H1 (cell line): ENCODE measurements around the gene KIF15. TPM values are rescaled to one million over a fixed set of nuclear protein-coding genes. Genes with fewer than 3 reads are reported as not detected.

Source experiments
- CTCF ChIA-PET: fragments of 300-600 bp; sonication (Branson Sonifier 250); formaldehyde crosslinking; loops from one replicate; lab custom pipeline; 2021; ENCODE audit not compliant: partially characterized antibody; lab: Charles Lee
- POLR2A ChIA-PET: fragments of 300-600 bp; sonication (Branson Sonifier 250); formaldehyde crosslinking; loops from one replicate; lab custom pipeline; 2021; ENCODE audit warnings: inconsistent platforms; ENCODE audit not compliant: partially characterized antibody; lab: Charles Lee
- DNase-seq, 2 experiments: peaks; one replicate each; pipeline versions ENCODE4 v3.0.0 to v3.0.0-alpha.2; 2010 to 2022; ENCODE audit warnings: low spot score in 2 of 2, low read depth in 1 of 2, mixed read lengths in 1 of 2
- FAIRE-seq: peaks from 2 replicates; lab custom pipeline; 2011; peaks lifted over from hg19 to GRCh38; lab: Jason Lieb, UNC
- H2AFZ ChIP-seq: 2 replicates; pipeline ENCODE4 v1.8.1; 2012; ENCODE audit warnings: low read length, inconsistent platforms
- H2AK5ac ChIP-seq: 2 replicates; pipeline ENCODE4 v1.6.1; 2013; ENCODE audit warnings: low read depth, low read length
- H2BK120ac ChIP-seq: replicated peaks from 2 replicates; pipeline ENCODE3; 2013; ENCODE audit warnings: low read depth, low read length, inconsistent platforms
- H2BK12ac ChIP-seq: 2 replicates; pipeline ENCODE4 v1.6.1; 2013; ENCODE audit warnings: low read depth, low read length
- H2BK15ac ChIP-seq: 2 replicates; pipeline ENCODE4 v1.6.1; 2013; ENCODE audit warnings: low read length
- H2BK20ac ChIP-seq: 2 replicates; pipeline ENCODE4 v1.6.1; 2013; ENCODE audit warnings: low read length
- H2BK5ac ChIP-seq: 2 replicates; pipeline ENCODE4 v1.6.1; 2013; ENCODE audit warnings: low read depth, low read length
- H3K14ac ChIP-seq: 2 replicates; pipeline ENCODE4 v1.6.1; 2013; ENCODE audit warnings: inconsistent platforms; ENCODE audit not compliant: insufficient read length
- H3K18ac ChIP-seq: 2 replicates; pipeline ENCODE4 v1.6.1; 2013; ENCODE audit warnings: low read length; ENCODE audit errors: extremely low read depth
- H3K23ac ChIP-seq: 2 replicates; pipeline ENCODE4 v1.6.1; 2013; ENCODE audit warnings: inconsistent platforms; ENCODE audit not compliant: insufficient read length
- H3K23me2 ChIP-seq: 2 replicates; pipeline ENCODE4 v1.6.1; 2013; ENCODE audit warnings: low read depth, low read length
- H3K27ac ChIP-seq: 2 replicates; pipeline ENCODE4 v1.6.1; 2011; ENCODE audit warnings: low read depth, low read length, inconsistent platforms
- H3K27me3 ChIP-seq, 4 experiments: replicated peaks in 1 of 4; 1 replicate in 1 of 4; 2 replicates in 3 of 4; pipeline versions ENCODE4 v1.6.1 to v1.8.1; 2011 to 2013; ENCODE audit warnings: low read length in 3 of 4, mild to moderate bottlenecking in 3 of 4, inconsistent platforms in 2 of 4, mixed read lengths in 2 of 4, moderate library complexity in 1 of 4; ENCODE audit not compliant: control insufficient read depth in 3 of 4, insufficient read depth in 3 of 4; ENCODE audit errors: extremely low read depth in 1 of 4
- H3K36me3 ChIP-seq, 4 experiments: 2 replicates each; pipeline versions ENCODE4 v1.6.1 to v1.8.1; 2011 to 2013; ENCODE audit warnings: mild to moderate bottlenecking in 4 of 4, low read length in 3 of 4, moderate library complexity in 2 of 4, control low read depth in 1 of 4, inconsistent platforms in 1 of 4; ENCODE audit not compliant: insufficient read depth in 4 of 4, control insufficient read depth in 2 of 4
- H3K4ac ChIP-seq: replicated peaks from 2 replicates; pipeline ENCODE3; 2013; ENCODE audit warnings: low read length, low read depth, mixed read lengths, inconsistent platforms; ENCODE audit not compliant: insufficient read length
- H3K4me1 ChIP-seq, 4 experiments: replicated peaks in 1 of 4; 1 replicate in 1 of 4; 2 replicates in 3 of 4; pipeline versions ENCODE4 v1.6.1 to v1.8.1; 2011 to 2013; ENCODE audit warnings: low read length in 3 of 4, inconsistent platforms in 2 of 4, mixed read lengths in 1 of 4; ENCODE audit not compliant: insufficient read depth in 4 of 4, control insufficient read depth in 3 of 4
- H3K4me2 ChIP-seq, 2 experiments: 2 replicates each; pipeline versions ENCODE4 v1.6.1 to v1.8.1; 2011 to 2013; ENCODE audit warnings: low read depth in 2 of 2, low read length in 2 of 2, control low read depth in 1 of 2, inconsistent platforms in 1 of 2, mild to moderate bottlenecking in 1 of 2; ENCODE audit not compliant: insufficient read depth in 1 of 2
- H3K4me3 ChIP-seq, 4 experiments: fragments of 200-600, 300-600 bp in 1 of 4; sonication (generic), shearing (Covaris generic), sonication (Bioruptor Twin) in 1 of 4; 2 replicates each; pipeline versions ENCODE4 v1.5.1 to v1.8.1; 2011 to 2016; ENCODE audit warnings: low read length in 4 of 4, low read depth in 3 of 4, control low read depth in 2 of 4, inconsistent platforms in 2 of 4, mild to moderate bottlenecking in 2 of 4, mixed read lengths in 1 of 4, moderate library complexity in 1 of 4; ENCODE audit not compliant: insufficient read depth in 2 of 4; ENCODE audit errors: extremely low read depth in 1 of 4
- H3K56ac ChIP-seq: replicated peaks from 2 replicates; pipeline ENCODE3; 2013; ENCODE audit warnings: low read depth, mild to moderate bottlenecking, mixed read lengths, low read length, inconsistent platforms; ENCODE audit not compliant: insufficient read length
- H3K79me1 ChIP-seq: 2 replicates; pipeline ENCODE4 v1.6.1; 2013; ENCODE audit warnings: low read depth, low read length, control low read depth
- H3K79me2 ChIP-seq, 2 experiments: 2 replicates each; pipeline versions ENCODE4 v1.6.1 to v1.8.1; 2012 to 2013; ENCODE audit warnings: low read length in 2 of 2, mild to moderate bottlenecking in 2 of 2, inconsistent platforms in 1 of 2; ENCODE audit not compliant: insufficient read depth in 2 of 2, control insufficient read depth in 1 of 2
- H3K9ac ChIP-seq, 4 experiments: replicated peaks in 1 of 4; 1 replicate in 1 of 4; 2 replicates in 3 of 4; pipeline versions ENCODE4 v1.6.1 to v1.8.1; 2011 to 2013; ENCODE audit warnings: low read depth in 3 of 4, low read length in 3 of 4, control low read depth in 2 of 4, mild to moderate bottlenecking in 2 of 4, moderate library complexity in 2 of 4, inconsistent platforms in 1 of 4; ENCODE audit errors: extremely low read depth in 1 of 4
- H3K9me3 ChIP-seq, 2 experiments: 2 replicates each; pipeline versions ENCODE4 v1.6.1 to v1.8.1; 2012 to 2013; ENCODE audit warnings: mild to moderate bottlenecking in 2 of 2, moderate library complexity in 2 of 2, control low read depth in 1 of 2, inconsistent platforms in 1 of 2, low read depth in 1 of 2, low read length in 1 of 2, mixed read lengths in 1 of 2; ENCODE audit not compliant: insufficient read depth in 2 of 2
- H4K20me1 ChIP-seq, 2 experiments: replicated peaks in 1 of 2; 2 replicates each; pipeline versions ENCODE3 to v1.8.1; 2011 to 2013; ENCODE audit warnings: inconsistent platforms in 2 of 2, low read length in 2 of 2, mild to moderate bottlenecking in 1 of 2; ENCODE audit not compliant: insufficient read depth in 2 of 2, control insufficient read depth in 1 of 2
- H4K5ac ChIP-seq: 2 replicates; pipeline ENCODE4 v1.6.1; 2013; ENCODE audit warnings: low read length, low read depth, mixed read lengths, inconsistent platforms; ENCODE audit not compliant: insufficient read length
- H4K8ac ChIP-seq: 2 replicates; pipeline ENCODE4 v1.8.0; 2013; ENCODE audit warnings: mild to moderate bottlenecking, moderate library complexity, low read length, inconsistent platforms; ENCODE audit not compliant: insufficient read depth; ENCODE audit errors: extremely low read depth
- H4K91ac ChIP-seq: replicated peaks from 2 replicates; pipeline ENCODE3; 2013; ENCODE audit warnings: low read length, mixed read lengths, inconsistent platforms; ENCODE audit not compliant: insufficient read length
- BRCA1 ChIP-seq: IDR thresholded peaks from 2 replicates; pipeline ENCODE4 v1.6.1; 2012; ENCODE audit warnings: low read depth, low read length, improper control_type of control experiment
- CBX5 ChIP-seq: fragments of 300-800, 300-1000 bp; sonication (generic); IDR thresholded peaks from 2 replicates; pipeline ENCODE4 v1.7.1; 2016; ENCODE audit warnings: antibody characterized with exemption, low read length, low read depth
- CEBPB ChIP-seq: IDR thresholded peaks from 2 replicates; pipeline ENCODE4 v1.6.1; 2012; ENCODE audit warnings: low read depth, low read length
- CTBP2 ChIP-seq: IDR thresholded peaks from 2 replicates; pipeline ENCODE4 v1.7.0; 2011; ENCODE audit warnings: borderline replicate concordance, mild to moderate bottlenecking, moderate library complexity, mixed read lengths, low read length; ENCODE audit not compliant: insufficient read depth, insufficient read length
- EGR1 ChIP-seq: IDR thresholded peaks from 2 replicates; pipeline ENCODE4 v1.6.1; 2011; ENCODE audit warnings: low read depth, low read length, borderline replicate concordance
- EP300 ChIP-seq, 2 experiments: IDR thresholded peaks; 1 replicate in 1 of 2; 2 replicates in 1 of 2; pipeline ENCODE4 v1.6.1; 2011 to 2012; ENCODE audit warnings: low read depth in 2 of 2, low read length in 2 of 2, mild to moderate bottlenecking in 2 of 2, borderline replicate concordance in 1 of 2, inconsistent platforms in 1 of 2, moderate library complexity in 1 of 2
- JUN ChIP-seq: IDR thresholded peaks from 2 replicates; pipeline ENCODE4 v1.6.1; 2011; ENCODE audit warnings: low read depth, mild to moderate bottlenecking, improper control_type of control experiment, low read length
- SIN3A ChIP-seq, 2 experiments: IDR thresholded peaks in 1 of 2; conservative IDR thresholded peaks in 1 of 2; 2 replicates each; pipeline ENCODE4 v1.6.1; 2011 to 2012; ENCODE audit warnings: low read length in 2 of 2, improper control_type of control experiment in 1 of 2, low read depth in 1 of 2, mild to moderate bottlenecking in 1 of 2
- SP1 ChIP-seq: IDR thresholded peaks from 2 replicates; pipeline ENCODE4 v1.6.1; 2011; ENCODE audit warnings: low read depth, low read length
- WGBS, 2 experiments: shearing (Covaris generic) in 1 of 2; methylation state at CpG; one replicate each; pipeline versions ENCODE4 v1.1.6 to v1.1.7; 2013 to 2015; ENCODE audit warnings: low lambda C conversion rate in 2 of 2, mixed read lengths in 2 of 2, inconsistent platforms in 1 of 2, low coverage in 1 of 2, missing lambda C conversion rate in 1 of 2; ENCODE audit not compliant: insufficient replicate concordance in 2 of 2, insufficient coverage in 1 of 2, insufficient read length in 1 of 2; ENCODE audit errors: extremely low coverage in 1 of 2, missing lambda C conversion rate in 1 of 2; 5-methylcytosine and 5-hydroxymethylcytosine counted together
- polyA plus RNA-seq, 7 experiments: library from polyadenylated mRNA; depleted of rRNA in 3 of 7; stranded (reverse) in 5 of 7; unstranded in 2 of 7; fragments of >200 nt in 5 of 7; fragments of 200-250 nt in 2 of 7; gene quantifications; 1 replicate in 5 of 7; 2 replicates in 1 of 7; 4 replicates in 1 of 7; pipeline versions ENCODE4 v1.2.1 to v1.2.3, GENCODE V29; 2011 to 2013; ENCODE audit warnings: missing spikeins in 2 of 7, mixed read lengths in 2 of 7
- total RNA-seq: library from RNA; stranded (reverse); fragmentation: NEBNext Ultra II Directional; extraction: Animal tissue kit (Norgen Biotek cat#: 25700); gene quantifications from 2 replicates; pipeline ENCODE4 v1.2.1, GENCODE V29; 2021

KIF15 gene
- total and polyA plus RNA-seq, 2 of the 8 experiments (the other 6 are each of a cell fraction or from before 2014, with no cell fraction given), result 4.2 to 25.5 TPM

- no peaks in the 10 kb centered on the region for H3K27me3 ChIP-seq
- H4K5ac ChIP-seq, result no peak within 1 kb of the TSS
- no peaks in the 10 kb centered on the region for H3K79me2 ChIP-seq
- H2AFZ ChIP-seq, result peak within 1 kb of the TSS; percentile 99
- no peak within 1 kb of the TSS for H3K14ac ChIP-seq
- FAIRE-seq (peak; percentile 39), DNase-seq (peak; percentile 86 to 90)
- H2BK5ac ChIP-seq, result peak within 1 kb of the TSS; percentile 86; the same call in 1 of the 2 replicates
- no peak within 1 kb of the TSS for H3K56ac ChIP-seq
- H4K91ac ChIP-seq, result no peak within 1 kb of the TSS
- 0 out of 2 replicates have a peak within 1 kb of the TSS, but pooled peaks have one; percentile 94 for H2BK15ac ChIP-seq
- no peak within 1 kb of the TSS for H2BK20ac ChIP-seq
- no peaks in the 10 kb centered on the region for H3K79me1 ChIP-seq
- H3K27ac ChIP-seq, result peak within 1 kb of the TSS; percentile 64; the same call in 1 of the 2 replicates
- peak within 1 kb of the TSS; percentile 85; the same call in 1 of the 2 replicates for H2BK12ac ChIP-seq
- ChIA-PET CTCF (interaction anchor here (0.9 to 1.7 kb wide), 3 partner anchors 9 to 16 kb away, joined by 3 to 5 read pairs (median 3); partner anchors contain the start of gene ZNF502), POLR2A (interaction anchor here (0.7 to 5.2 kb wide), 12 partner anchors 9 to 104 kb away, joined by 3 to 44 read pairs (median 4); partner anchors contain the start of genes KIAA1143, KIF15, ZNF197 and ZNF35)
- peaks cover under 1 to 32% (median 17%) of the 10 kb centered on the region in 4 experiments; a peak in 6 of 8 replicates for H3K36me3 ChIP-seq
- H3K4me1 ChIP-seq, result no peaks in the 10 kb centered on the region
- H2AK5ac ChIP-seq, result no peak within 1 kb of the TSS
- WGBS, 2 experiments, result 14% methylated on average over 39 of the region's 46 CpGs; no CpG with 5 or more reads in 1 of the 2 experiments
- H4K8ac ChIP-seq, result peak within 1 kb of the TSS; percentile 84; the same call in 1 of the 2 replicates
- no peak within 1 kb of the TSS for H3K4ac ChIP-seq
- no peak within 1 kb of the TSS for H2BK120ac ChIP-seq
- 0 out of 2 replicates have a peak within 1 kb of the TSS, but pooled peaks have one; percentile 51 for H3K18ac ChIP-seq
- no peak within 1 kb of the TSS for H3K23ac ChIP-seq
- H4K20me1 ChIP-seq, result no peaks in the 10 kb centered on the region
- peaks cover 2% of the 10 kb centered on the region; the same call in 1 of the 2 replicates for H3K23me2 ChIP-seq
- H3K4me3 ChIP-seq, result peak within 1 kb of the TSS; percentile 64 to 83 (median 78)
- H3K9me3 ChIP-seq, result peaks cover 70 to 77% of the 10 kb centered on the region in 2 experiments
- H3K4me2 ChIP-seq, result peak within 1 kb of the TSS; percentile 64 to 86
- H3K9ac ChIP-seq, result peak within 1 kb of the TSS; percentile 73 to 90 (median 74)
- no peak; the same call in 1 of the 2 replicates for TF ChIP-seq BRCA1
- peak; percentile 79; the same call in 1 of the 2 replicates for TF ChIP-seq EGR1
- no peak for TF ChIP-seq JUN
- peak; percentile 52 to 60; a peak in 1 of 4 replicates for TF ChIP-seq SIN3A (conservative IDR thresholded peaks at IDR 0.05 in 1 of 2, IDR thresholded peaks at IDR 0.05 in 1 of 2; ENCODE audit: low read depth in 1 of 2, low read length in 2 of 2)
- TF ChIP-seq CTBP2, result no peak
- 0 out of 2 replicates have a peak, but pooled peaks have one; percentile 46 for TF ChIP-seq SP1
- no peak for TF ChIP-seq EP300 (IDR thresholded peaks at IDR 0.05; ENCODE audit: borderline replicate concordance in 1 of 2, low read depth in 2 of 2, low read length in 2 of 2)
- TF ChIP-seq CEBPB, result 0 out of 2 replicates have a peak, but pooled peaks have one; percentile 7
- TF ChIP-seq CBX5, result no peak
Measured at GRCh38 chr3:44729384-44729910, 32.1 kb upstream of the KIF15 start, which contains the start of gene ZNF501. ZNF501 (plus strand) TSS chr3:44729635; CDS start chr3:44734422, 4,787 bp downstream.
